ENCODE results near the gene PDE4B. TPM values are rescaled to one million over a fixed set of nuclear protein-coding genes. Genes with fewer than 3 reads are reported as not detected.
"Not testable (repeated sequence)": the region's sequence is repeated elsewhere in the genome, so short reads cannot be mapped to it uniquely, and the experiment has no call there.

Gene PDE4B
- polyA plus RNA-seq, 4 donors = 1.1 to 5.2 (median 3.7) TPM

DNA sequence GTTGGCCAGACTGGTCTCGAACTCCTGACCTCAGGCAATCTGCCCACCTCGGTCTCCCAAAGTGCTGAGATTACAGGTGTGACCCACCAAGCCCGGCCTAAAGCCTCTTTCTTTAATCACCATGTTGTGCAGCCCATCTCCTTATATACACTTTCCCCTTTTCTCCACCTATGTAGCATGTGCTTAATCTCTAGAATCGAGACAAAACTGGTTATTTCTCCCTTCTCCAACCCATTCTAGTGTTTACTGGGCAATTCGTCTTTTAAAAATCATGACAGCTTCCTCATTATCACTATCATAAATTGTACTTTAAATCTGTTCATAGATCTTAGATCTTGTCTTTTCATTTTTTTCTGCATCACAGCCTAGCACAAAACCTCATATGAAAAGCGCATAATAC, 285.7 kb downstream of the PDE4B start:
- Histone ChIP-seq H3K36me3 (ENCODE audit: control insufficient read depth in 3 of 3, insufficient read depth in 2 of 3, low read depth in 1 of 3, low read length in 3 of 3) (no peaks in the 10 kb centered on the region), H3K4me1 (ENCODE audit: control insufficient read depth in 3 of 3, insufficient read depth in 2 of 3, low read depth in 1 of 3, low read length in 2 of 3) (no peaks in the 10 kb centered on the region), H3K4me3 (ENCODE audit: low read depth in 1 of 3, low read length in 3 of 3) (no peak overlapping the region), H3K27me3 (ENCODE audit: control insufficient read depth in 3 of 3, insufficient read depth in 3 of 3, low read length in 3 of 3) (no peaks in the 10 kb centered on the region), H3K9me3 (ENCODE audit: control insufficient read depth in 2 of 2, insufficient read depth in 1 of 2, low read depth in 1 of 2, low read length in 1 of 2) (no peaks in the 10 kb centered on the region), H3K27ac (ENCODE audit: low read depth in 1 of 3, low read length in 2 of 3) (no peak overlapping the region)
- DNase-seq (no peak), FAIRE-seq (no peak)
- 73 to 82% (median 80%) methylated on average over 6 of the region's 6 CpGs for WGBS, 3 donors

DNA sequence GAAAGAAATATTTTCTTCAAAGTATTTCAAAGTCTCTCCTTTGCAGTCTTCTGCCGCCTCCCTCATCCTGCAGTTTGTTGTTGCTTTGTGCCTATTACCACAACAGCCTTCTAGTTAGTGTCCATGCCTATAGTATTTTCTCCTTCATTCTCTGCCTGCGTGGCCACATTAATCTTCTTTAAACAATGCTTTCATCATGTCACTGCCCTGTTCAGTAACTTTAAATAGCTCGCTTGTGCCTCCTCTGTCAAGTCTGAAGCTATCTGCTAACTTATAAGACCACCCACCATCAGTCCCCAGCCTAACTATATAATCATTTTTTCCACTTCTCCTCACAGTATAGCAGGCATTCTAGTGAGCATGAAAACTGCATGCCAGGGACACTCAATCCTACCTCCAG, 290.3 kb downstream of the PDE4B start:
- Histone ChIP-seq H3K27ac (ENCODE audit: low read depth in 1 of 3, low read length in 2 of 3) (no peak overlapping the region), H3K9me3 (ENCODE audit: control insufficient read depth in 2 of 2, insufficient read depth in 1 of 2, low read depth in 1 of 2, low read length in 1 of 2) (no peaks in the 10 kb centered on the region), H3K4me1 (ENCODE audit: control insufficient read depth in 3 of 3, insufficient read depth in 2 of 3, low read depth in 1 of 3, low read length in 2 of 3) (no peaks in the 10 kb centered on the region), H3K4me3 (ENCODE audit: low read depth in 1 of 3, low read length in 3 of 3) (no peak overlapping the region), H3K27me3 (ENCODE audit: control insufficient read depth in 3 of 3, insufficient read depth in 3 of 3, low read length in 3 of 3) (no peaks in the 10 kb centered on the region), H3K36me3 (ENCODE audit: control insufficient read depth in 3 of 3, insufficient read depth in 2 of 3, low read depth in 1 of 3, low read length in 3 of 3) (no peaks in the 10 kb centered on the region)
- FAIRE-seq (no peak), DNase-seq (no peak)
- WGBS, 3 donors = 56 to 78% (median 67%) methylated on average over 3 of the region's 3 CpGs

DNA sequence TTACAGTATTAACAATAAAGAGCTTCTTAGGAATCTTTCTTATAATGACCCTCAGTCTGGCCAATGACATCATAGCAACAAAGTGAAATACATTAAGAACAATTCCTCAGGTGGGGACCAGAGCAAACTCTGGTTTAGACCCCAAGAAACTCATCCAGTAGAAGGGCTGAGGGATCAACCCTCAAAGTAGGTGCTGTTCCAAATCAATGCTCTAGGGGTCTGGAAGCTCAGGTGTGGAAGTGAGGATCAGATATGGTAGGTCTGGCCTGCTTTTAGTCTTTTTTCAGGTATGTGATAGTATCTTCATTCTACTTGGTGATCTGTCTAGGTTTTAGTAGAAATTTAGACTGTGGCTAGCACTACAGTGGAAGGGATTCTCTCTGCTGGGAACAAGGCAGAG, 291.7 kb downstream of the PDE4B start:
- DNase-seq = no peak

DNA sequence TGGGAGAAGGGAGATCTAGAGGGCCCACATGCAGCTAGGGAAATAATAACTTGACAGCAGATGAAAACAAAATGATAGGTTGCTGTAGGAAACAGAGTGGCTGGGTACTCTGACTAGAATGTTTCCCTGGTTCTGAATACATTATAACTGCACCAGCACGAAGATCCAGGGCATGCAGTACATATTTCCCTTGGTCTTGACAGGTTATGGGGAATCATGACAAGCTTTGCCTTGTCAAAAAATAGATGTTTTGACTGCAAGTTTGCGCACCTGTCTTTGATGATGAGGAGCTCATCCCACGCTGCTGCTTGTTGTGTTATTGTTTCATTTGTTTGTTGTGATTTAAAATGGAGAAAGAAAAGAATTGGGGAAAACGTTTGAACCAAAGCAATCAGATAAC, 292.9 kb downstream of the PDE4B start:
- 64 to 69% (median 67%) methylated on average over 4 of the region's 4 CpGs for WGBS, 3 donors
- DNase-seq = no peak
- no peak overlapping the region for H3K27ac ChIP-seq (ENCODE audit: low read depth in 1 of 3, low read length in 2 of 3)
- no peaks in the 10 kb centered on the region for H3K4me1 ChIP-seq (ENCODE audit: control insufficient read depth in 3 of 3, insufficient read depth in 2 of 3, low read depth in 1 of 3, low read length in 2 of 3)
- H3K36me3 ChIP-seq (ENCODE audit: control insufficient read depth in 3 of 3, insufficient read depth in 2 of 3, low read depth in 1 of 3, low read length in 3 of 3) = no peaks in the 10 kb centered on the region
- H3K4me3 ChIP-seq (ENCODE audit: low read depth in 1 of 3, low read length in 3 of 3) = no peak overlapping the region
- no peak for FAIRE-seq
- H3K9me3 ChIP-seq (ENCODE audit: control insufficient read depth in 2 of 2, insufficient read depth in 1 of 2, low read depth in 1 of 2, low read length in 1 of 2) = no peaks in the 10 kb centered on the region
- no peaks in the 10 kb centered on the region for H3K27me3 ChIP-seq (ENCODE audit: control insufficient read depth in 3 of 3, insufficient read depth in 3 of 3, low read length in 3 of 3)

More for the DNA sequence above, 291.7 kb downstream of the PDE4B start:
- no peak overlapping the region for H3K27ac ChIP-seq (ENCODE audit: low read depth in 1 of 3, low read length in 2 of 3)
- no peak for FAIRE-seq
- H3K4me1 ChIP-seq (ENCODE audit: control insufficient read depth in 3 of 3, insufficient read depth in 2 of 3, low read depth in 1 of 3, low read length in 2 of 3) = no peaks in the 10 kb centered on the region
- no peaks in the 10 kb centered on the region for H3K36me3 ChIP-seq (ENCODE audit: control insufficient read depth in 3 of 3, insufficient read depth in 2 of 3, low read depth in 1 of 3, low read length in 3 of 3)
- H3K4me3 ChIP-seq (ENCODE audit: low read depth in 1 of 3, low read length in 3 of 3) = no peak overlapping the region
- no peaks in the 10 kb centered on the region for H3K27me3 ChIP-seq (ENCODE audit: control insufficient read depth in 3 of 3, insufficient read depth in 3 of 3, low read length in 3 of 3)
- H3K9me3 ChIP-seq (ENCODE audit: control insufficient read depth in 2 of 2, insufficient read depth in 1 of 2, low read depth in 1 of 2, low read length in 1 of 2) = no peaks in the 10 kb centered on the region

DNA sequence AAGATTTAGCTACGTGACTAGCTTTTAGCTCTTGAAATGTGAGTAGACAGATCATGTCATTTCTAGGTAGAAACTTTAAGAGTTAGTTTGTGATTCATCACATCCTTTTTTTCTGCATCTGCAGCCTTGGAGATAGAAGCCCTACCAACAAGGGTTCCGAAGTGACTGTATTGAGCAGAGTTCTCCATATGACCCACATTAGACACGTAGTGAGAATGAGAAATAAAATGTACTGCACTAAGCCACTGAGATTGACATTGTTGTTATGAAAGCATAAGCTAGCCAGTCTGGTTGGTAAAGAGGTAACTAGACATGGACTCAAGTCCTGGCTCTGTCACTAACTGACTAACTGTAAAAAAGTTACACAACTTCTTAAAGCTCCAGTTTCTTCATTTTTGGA, 296.1 kb downstream of the PDE4B start:
- FAIRE-seq = no peak
- no peaks in the 10 kb centered on the region for H3K36me3 ChIP-seq (ENCODE audit: control insufficient read depth in 3 of 3, insufficient read depth in 2 of 3, low read depth in 1 of 3, low read length in 3 of 3)
- WGBS, 3 donors = 71 to 72% (median 71%) methylated on average over 3 of the region's 3 CpGs
- H3K4me3 ChIP-seq (ENCODE audit: low read depth in 1 of 3, low read length in 3 of 3) = no peak overlapping the region
- H3K9me3 ChIP-seq (ENCODE audit: control insufficient read depth in 2 of 2, insufficient read depth in 1 of 2, low read depth in 1 of 2, low read length in 1 of 2) = no peaks in the 10 kb centered on the region
- H3K4me1 ChIP-seq (ENCODE audit: control insufficient read depth in 3 of 3, insufficient read depth in 2 of 3, low read depth in 1 of 3, low read length in 2 of 3) = no peaks in the 10 kb centered on the region
- no peak overlapping the region for H3K27ac ChIP-seq (ENCODE audit: low read depth in 1 of 3, low read length in 2 of 3)
- DNase-seq = no peak
- no peaks in the 10 kb centered on the region for H3K27me3 ChIP-seq (ENCODE audit: control insufficient read depth in 3 of 3, insufficient read depth in 3 of 3, low read length in 3 of 3)

DNA sequence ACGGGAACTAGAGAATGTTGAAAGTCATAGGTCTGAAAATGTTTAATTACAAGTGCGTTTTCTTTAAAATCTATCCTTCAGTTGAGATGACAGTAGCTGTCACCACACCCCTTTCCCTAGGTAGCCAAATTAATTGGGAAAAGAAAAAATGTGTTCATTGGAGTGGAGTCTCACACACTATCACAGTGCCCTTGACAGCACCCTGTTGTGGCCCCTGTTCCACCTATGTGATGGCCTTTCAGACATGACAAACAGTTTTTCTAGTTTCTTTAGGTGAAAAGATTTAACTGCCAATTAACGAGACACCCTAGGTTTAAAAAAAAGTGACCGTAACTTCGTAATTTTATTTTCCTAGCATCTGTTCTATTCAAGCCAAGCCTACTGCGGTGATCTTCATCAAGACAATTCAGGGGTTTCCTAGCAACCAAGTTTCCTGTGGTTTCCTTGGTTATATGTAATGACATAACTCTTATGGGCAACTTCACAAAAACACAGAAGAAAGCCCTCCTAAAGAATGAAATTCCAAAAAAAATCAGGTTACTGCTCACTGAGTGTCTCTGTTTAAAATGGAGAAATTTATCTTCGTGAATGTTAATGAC, 298.3 kb downstream of the PDE4B start:
- Histone ChIP-seq H3K27ac (ENCODE audit: low read depth in 1 of 3, low read length in 2 of 3) (no peak overlapping the region), H3K9me3 (ENCODE audit: control insufficient read depth in 2 of 2, insufficient read depth in 1 of 2, low read depth in 1 of 2, low read length in 1 of 2) (no peaks in the 10 kb centered on the region), H3K36me3 (ENCODE audit: control insufficient read depth in 3 of 3, insufficient read depth in 2 of 3, low read depth in 1 of 3, low read length in 3 of 3) (no peaks in the 10 kb centered on the region), H3K4me1 (ENCODE audit: control insufficient read depth in 3 of 3, insufficient read depth in 2 of 3, low read depth in 1 of 3, low read length in 2 of 3) (no peaks in the 10 kb centered on the region), H3K4me3 (ENCODE audit: low read depth in 1 of 3, low read length in 3 of 3) (no peak overlapping the region), H3K27me3 (ENCODE audit: control insufficient read depth in 3 of 3, insufficient read depth in 3 of 3, low read length in 3 of 3) (no peaks in the 10 kb centered on the region)
- DNase-seq (no peak), FAIRE-seq (no peak)
- whole genome bisulfite sequencing, 3 donors = 61 to 78% (median 74%) methylated on average over 7 of the region's 7 CpGs

DNA sequence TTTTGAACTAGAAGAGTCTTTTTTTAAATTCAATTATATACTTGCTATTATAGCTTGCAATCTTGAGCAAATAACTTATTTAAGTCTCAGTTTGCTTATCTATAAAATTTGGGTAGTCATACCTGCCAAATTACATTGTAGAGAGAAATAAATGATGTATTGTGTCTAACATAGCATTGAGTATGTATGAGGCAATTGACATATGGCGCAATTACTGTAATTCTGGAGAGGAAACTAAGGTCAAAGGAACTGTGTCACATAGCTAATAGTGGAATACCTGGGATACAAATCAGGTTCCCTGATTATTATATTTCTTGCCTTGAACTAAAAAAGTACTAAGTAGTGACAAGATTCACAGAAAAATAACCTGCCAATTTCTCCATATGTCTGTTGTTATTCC, 302.5 kb downstream of the PDE4B start:
- 89 to 97% (median 94%) methylated on average over 1 of the region's 1 CpG for WGBS, 3 donors
- Histone ChIP-seq H3K27ac (ENCODE audit: low read depth in 1 of 3, low read length in 2 of 3) (no peak overlapping the region), H3K36me3 (ENCODE audit: control insufficient read depth in 3 of 3, insufficient read depth in 2 of 3, low read depth in 1 of 3, low read length in 3 of 3) (no peaks in the 10 kb centered on the region), H3K9me3 (ENCODE audit: control insufficient read depth in 2 of 2, insufficient read depth in 1 of 2, low read depth in 1 of 2, low read length in 1 of 2) (no peaks in the 10 kb centered on the region), H3K27me3 (ENCODE audit: control insufficient read depth in 3 of 3, insufficient read depth in 3 of 3, low read length in 3 of 3) (no peaks in the 10 kb centered on the region), H3K4me3 (ENCODE audit: low read depth in 1 of 3, low read length in 3 of 3) (no peak overlapping the region), H3K4me1 (ENCODE audit: control insufficient read depth in 3 of 3, insufficient read depth in 2 of 3, low read depth in 1 of 3, low read length in 2 of 3) (no peaks in the 10 kb centered on the region)
- DNase-seq = no peak
- no peak for FAIRE-seq

DNA sequence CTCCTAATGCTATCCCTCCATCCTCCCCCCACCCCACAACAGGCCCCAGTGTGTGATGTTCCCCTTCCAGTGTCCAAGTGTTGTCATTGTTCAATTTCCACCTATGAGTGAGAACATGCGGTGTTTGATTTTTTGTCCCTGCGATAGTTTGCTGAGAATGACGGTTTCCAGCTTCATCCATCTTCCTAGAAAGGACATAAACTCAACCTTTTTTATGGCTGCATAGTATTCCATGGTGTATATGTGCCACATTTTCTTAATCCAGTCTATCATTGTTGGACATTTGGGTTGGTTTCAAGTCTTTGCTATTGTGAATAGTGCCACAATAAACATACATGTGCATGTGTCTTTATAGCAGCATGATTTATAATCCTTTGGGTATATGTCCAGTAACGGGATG, 308.3 kb downstream of the PDE4B start:
- not testable (repeated sequence) for H3K4me1 ChIP-seq (ENCODE audit: control insufficient read depth in 3 of 3, insufficient read depth in 2 of 3, low read depth in 1 of 3, low read length in 2 of 3); H3K36me3 ChIP-seq (ENCODE audit: control insufficient read depth in 3 of 3, insufficient read depth in 2 of 3, low read depth in 1 of 3, low read length in 3 of 3); DNase-seq; H3K27ac ChIP-seq (ENCODE audit: low read depth in 1 of 3, low read length in 2 of 3); FAIRE-seq; H3K27me3 ChIP-seq (ENCODE audit: control insufficient read depth in 3 of 3, insufficient read depth in 3 of 3, low read length in 3 of 3); H3K4me3 ChIP-seq (ENCODE audit: low read depth in 1 of 3, low read length in 3 of 3); H3K9me3 ChIP-seq (ENCODE audit: control insufficient read depth in 2 of 2, insufficient read depth in 1 of 2, low read depth in 1 of 2, low read length in 1 of 2)
- 87 to 97% (median 89%) methylated on average over 3 of the region's 4 CpGs for WGBS, 3 donors

DNA sequence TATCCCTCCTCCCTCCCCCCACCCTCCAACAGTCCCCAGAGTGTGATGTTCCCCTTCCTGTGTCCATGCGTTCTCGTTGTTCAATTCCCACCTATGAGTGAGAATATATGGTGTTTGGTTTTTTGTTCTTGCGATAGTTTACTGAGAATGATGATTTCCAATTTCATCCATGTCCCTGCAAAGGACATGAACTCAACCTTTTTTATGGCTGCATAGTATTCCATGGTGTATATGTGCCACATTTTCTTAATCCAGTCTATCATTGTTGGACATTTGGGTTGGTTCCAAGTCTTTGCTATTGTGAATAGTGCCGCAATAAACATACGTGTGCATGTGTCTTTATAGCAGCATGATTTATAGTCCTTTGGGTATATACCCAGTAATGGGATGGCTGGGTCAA, 311.4 kb downstream of the PDE4B start:
- not testable (repeated sequence) for H3K9me3 ChIP-seq (ENCODE audit: control insufficient read depth in 2 of 2, insufficient read depth in 1 of 2, low read depth in 1 of 2, low read length in 1 of 2); DNase-seq; H3K4me3 ChIP-seq (ENCODE audit: low read depth in 1 of 3, low read length in 3 of 3); H3K36me3 ChIP-seq (ENCODE audit: control insufficient read depth in 3 of 3, insufficient read depth in 2 of 3, low read depth in 1 of 3, low read length in 3 of 3); FAIRE-seq; H3K4me1 ChIP-seq (ENCODE audit: control insufficient read depth in 3 of 3, insufficient read depth in 2 of 3, low read depth in 1 of 3, low read length in 2 of 3); H3K27me3 ChIP-seq (ENCODE audit: control insufficient read depth in 3 of 3, insufficient read depth in 3 of 3, low read length in 3 of 3); H3K27ac ChIP-seq (ENCODE audit: low read depth in 1 of 3, low read length in 2 of 3)
- WGBS, 3 donors = 89 to 96% (median 90%) methylated on average over 3 of the region's 5 CpGs
